A549 (cell line): Measurements from ENCODE around the gene KCNG2.

Experiments
- CBX2 ChIP-seq: fragments of 200-600 bp; sonication (generic); IDR thresholded peaks from 2 replicates; pipeline ENCODE4 v1.6.1; 2016; ENCODE audit warnings: low read depth, mild to moderate bottlenecking, borderline replicate concordance
- EP300 ChIP-seq, 2 experiments: fragments of >200 bp; sonication (Bioruptor Twin); formaldehyde crosslinking; IDR thresholded peaks; 2 replicates in 1 of 2; 3 replicates in 1 of 2; pipeline ENCODE4 v1.6.1; 2016 to 2017
- JUNB ChIP-seq: fragments of >200 bp; sonication (Bioruptor Twin); formaldehyde crosslinking; IDR thresholded peaks from 2 replicates; pipeline ENCODE4 v1.6.1; 2016
- NR3C1 ChIP-seq: fragments of >200 bp; sonication (Bioruptor Twin); formaldehyde crosslinking; IDR thresholded peaks from 3 replicates; pipeline ENCODE4 v1.6.1; 2017
- RFX5 ChIP-seq: fragments of 450-650 bp; IDR thresholded peaks from 2 replicates; pipeline ENCODE4 v1.7.1; 2014; ENCODE audit warnings: antibody characterized with exemption, mild to moderate bottlenecking, moderate library complexity
- SMC3 ChIP-seq: fragments of >200 bp; sonication (Bioruptor Twin); formaldehyde crosslinking; IDR thresholded peaks from 3 replicates; pipeline ENCODE4 v1.6.1; 2018; ENCODE audit warnings: inconsistent platforms
- TF ChIP-seq, protein P1 (sequence below): fragments of 250-450 bp; sonication (Bioruptor Pico); IDR thresholded peaks from 2 replicates; pipeline ENCODE4 v1.5.0; 2021; ENCODE audit warnings: mild to moderate bottlenecking, moderate library complexity, borderline replicate concordance
- TF ChIP-seq, protein P2 (sequence below): fragments of >200 bp; sonication (Bioruptor Twin); formaldehyde crosslinking; IDR thresholded peaks from 3 replicates; pipeline ENCODE4 v1.5.1; 2016

DNA sequence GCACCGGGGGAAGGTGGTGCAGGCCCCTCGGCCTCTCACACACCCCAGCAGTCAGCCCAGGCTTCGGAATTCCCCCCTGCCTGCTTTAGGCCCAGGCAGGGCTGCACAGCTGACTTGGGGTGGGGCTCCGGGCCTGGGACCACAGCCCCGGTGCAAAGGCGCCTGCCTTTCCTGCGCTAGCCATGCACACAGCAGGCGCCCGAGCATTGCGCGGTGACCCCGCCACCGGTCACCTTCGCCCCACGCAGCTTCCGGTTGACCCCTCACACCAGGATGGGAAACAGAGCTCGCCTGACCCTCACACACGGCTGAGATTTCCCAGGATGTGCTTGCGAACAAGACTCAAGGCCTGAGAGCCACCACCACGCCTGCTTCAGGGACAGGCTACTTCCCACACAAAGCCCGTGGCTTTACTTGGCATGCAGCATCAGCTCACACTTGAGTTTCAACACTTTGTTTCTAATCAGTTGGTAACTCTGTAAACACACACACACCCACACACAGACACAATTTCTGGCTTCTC lies 107.7 kb downstream of the KCNG2 start:
- TF ChIP-seq NR3C1 = no peak
- TF ChIP-seq, protein P1, sequence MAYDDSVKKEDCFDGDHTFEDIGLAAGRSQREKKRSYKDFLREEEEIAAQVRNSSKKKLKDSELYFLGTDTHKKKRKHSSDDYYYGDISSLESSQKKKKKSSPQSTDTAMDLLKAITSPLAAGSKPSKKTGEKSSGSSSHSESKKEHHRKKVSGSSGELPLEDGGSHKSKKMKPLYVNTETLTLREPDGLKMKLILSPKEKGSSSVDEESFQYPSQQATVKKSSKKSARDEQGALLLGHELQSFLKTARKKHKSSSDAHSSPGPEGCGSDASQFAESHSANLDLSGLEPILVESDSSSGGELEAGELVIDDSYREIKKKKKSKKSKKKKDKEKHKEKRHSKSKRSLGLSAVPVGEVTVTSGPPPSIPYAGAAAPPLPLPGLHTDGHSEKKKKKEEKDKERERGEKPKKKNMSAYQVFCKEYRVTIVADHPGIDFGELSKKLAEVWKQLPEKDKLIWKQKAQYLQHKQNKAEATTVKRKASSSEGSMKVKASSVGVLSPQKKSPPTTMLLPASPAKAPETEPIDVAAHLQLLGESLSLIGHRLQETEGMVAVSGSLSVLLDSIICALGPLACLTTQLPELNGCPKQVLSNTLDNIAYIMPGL (CRISPR knock-in tag) = no peak
- TF ChIP-seq, protein P2, sequence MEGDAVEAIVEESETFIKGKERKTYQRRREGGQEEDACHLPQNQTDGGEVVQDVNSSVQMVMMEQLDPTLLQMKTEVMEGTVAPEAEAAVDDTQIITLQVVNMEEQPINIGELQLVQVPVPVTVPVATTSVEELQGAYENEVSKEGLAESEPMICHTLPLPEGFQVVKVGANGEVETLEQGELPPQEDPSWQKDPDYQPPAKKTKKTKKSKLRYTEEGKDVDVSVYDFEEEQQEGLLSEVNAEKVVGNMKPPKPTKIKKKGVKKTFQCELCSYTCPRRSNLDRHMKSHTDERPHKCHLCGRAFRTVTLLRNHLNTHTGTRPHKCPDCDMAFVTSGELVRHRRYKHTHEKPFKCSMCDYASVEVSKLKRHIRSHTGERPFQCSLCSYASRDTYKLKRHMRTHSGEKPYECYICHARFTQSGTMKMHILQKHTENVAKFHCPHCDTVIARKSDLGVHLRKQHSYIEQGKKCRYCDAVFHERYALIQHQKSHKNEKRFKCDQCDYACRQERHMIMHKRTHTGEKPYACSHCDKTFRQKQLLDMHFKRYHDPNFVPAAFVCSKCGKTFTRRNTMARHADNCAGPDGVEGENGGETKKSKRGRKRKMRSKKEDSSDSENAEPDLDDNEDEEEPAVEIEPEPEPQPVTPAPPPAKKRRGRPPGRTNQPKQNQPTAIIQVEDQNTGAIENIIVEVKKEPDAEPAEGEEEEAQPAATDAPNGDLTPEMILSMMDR = no peak
- no peak for TF ChIP-seq CBX2
- no peak for TF ChIP-seq JUNB
- TF ChIP-seq EP300 (IDR thresholded peaks at IDR 0.05) = no peak
- TF ChIP-seq RFX5 = no peak
- TF ChIP-seq SMC3 = no peak
